Endothelial cell of umbilical vein (primary cell): ENCODE results near the gene PRR19. TPM values are rescaled to one million over a fixed set of nuclear protein-coding genes. Genes with fewer than 3 reads are reported as not detected.

ENCODE experiments used
- BruUV-seq: library from RNA; stranded (reverse); fragments of 400-500 nt; replicated peaks from 2 replicates; lab custom pipeline; 2021; lab: Mats Ljungman, UMichigan
- CTCF ChIA-PET: fragments of 300-600, 350-600 bp; sonication (Branson Sonifier 250); formaldehyde crosslinking; loops from one replicate; lab custom pipeline; 2021; ENCODE audit warnings: antibody characterized with exemption, inconsistent platforms; lab: Charles Lee
- POLR2A ChIA-PET: fragments of 300-600, 350-600 bp; sonication (Branson Sonifier 250); formaldehyde crosslinking; loops from one replicate; lab custom pipeline; 2021; ENCODE audit warnings: antibody characterized with exemption, inconsistent platforms; lab: Charles Lee
- DNase-seq: peaks from one replicate; pipeline ENCODE4 v3.0.0-alpha.2; 2011; ENCODE audit warnings: low read depth, low spot score
- FAIRE-seq: peaks from 2 replicates; lab custom pipeline; 2011; peaks lifted over from hg19 to GRCh38; lab: Jason Lieb, UNC
- H2AFZ ChIP-seq: 2 replicates; pipeline ENCODE4 v1.6.0; 2012; ENCODE audit warnings: low read depth, low read length, control low read depth, inconsistent platforms
- H3K27ac ChIP-seq: 2 replicates; pipeline ENCODE4 v1.5.1; 2011; ENCODE audit warnings: low read depth, mild to moderate bottlenecking, control low read depth, low read length, moderate library complexity; ENCODE audit not compliant: insufficient read depth
- H3K27me3 ChIP-seq, 2 experiments: 2 replicates each; pipeline versions ENCODE4 v1.6.0 to v1.6.1; 2011; ENCODE audit warnings: low read length in 2 of 2, mixed read lengths in 1 of 2; ENCODE audit not compliant: control insufficient read depth in 2 of 2, insufficient read depth in 2 of 2
- H3K36me3 ChIP-seq, 2 experiments: 2 replicates in 1 of 2; 3 replicates in 1 of 2; pipeline ENCODE4 v1.5.1; 2011; ENCODE audit warnings: low read length in 2 of 2, mild to moderate bottlenecking in 1 of 2, moderate library complexity in 1 of 2; ENCODE audit not compliant: control insufficient read depth in 2 of 2, insufficient read depth in 2 of 2; ENCODE audit errors: extremely low read depth in 1 of 2
- H3K4me1 ChIP-seq: 3 replicates; pipeline ENCODE4 v1.5.1; 2011; ENCODE audit warnings: mild to moderate bottlenecking, low read length; ENCODE audit not compliant: control insufficient read depth, insufficient read depth; ENCODE audit errors: extremely low read depth
- H3K4me2 ChIP-seq: 2 replicates; pipeline ENCODE4 v1.6.1; 2011; ENCODE audit warnings: low read length, control low read depth, mixed read lengths; ENCODE audit not compliant: insufficient read depth
- H3K4me3 ChIP-seq, 3 experiments: fragments of 200-600 bp in 1 of 3; sonication (generic), shearing (Covaris generic) in 1 of 3; replicated peaks in 1 of 3; 2 replicates each; pipeline ENCODE4 v1.5.1; 2011 to 2016; ENCODE audit warnings: control low read depth in 3 of 3, low read length in 3 of 3, mild to moderate bottlenecking in 2 of 3, inconsistent platforms in 1 of 3, low read depth in 1 of 3, moderate library complexity in 1 of 3; ENCODE audit not compliant: insufficient read depth in 1 of 3
- H3K79me2 ChIP-seq: 2 replicates; pipeline ENCODE4 v1.6.0; 2012; ENCODE audit warnings: low read length, inconsistent platforms; ENCODE audit not compliant: control insufficient read depth, insufficient read depth
- H3K9ac ChIP-seq: replicated peaks from 2 replicates; pipeline ENCODE3; 2011; ENCODE audit warnings: low read length, control low read depth; ENCODE audit not compliant: insufficient read depth; ENCODE audit errors: extremely low read depth
- H3K9me1 ChIP-seq: replicated peaks from 3 replicates; pipeline ENCODE4 v1.6.0; 2011; ENCODE audit warnings: mild to moderate bottlenecking, low read length; ENCODE audit not compliant: control insufficient read depth, insufficient read depth; ENCODE audit errors: extremely low read depth
- H3K9me3 ChIP-seq: replicated peaks from 2 replicates; pipeline ENCODE4 v1.5.1; 2012; ENCODE audit warnings: low read length, inconsistent platforms; ENCODE audit not compliant: control insufficient read depth, insufficient read depth
- H4K20me1 ChIP-seq: replicated peaks from 2 replicates; pipeline ENCODE3; 2011; ENCODE audit warnings: mild to moderate bottlenecking, low read length; ENCODE audit not compliant: control insufficient read depth, insufficient read depth; ENCODE audit errors: extremely low read depth
- EZH2 ChIP-seq: IDR thresholded peaks from 2 replicates; pipeline ENCODE4 v1.6.1; 2012; ENCODE audit warnings: borderline replicate concordance, low read depth, mild to moderate bottlenecking, moderate library complexity, low read length, inconsistent platforms; ENCODE audit not compliant: severe bottlenecking
- FOS ChIP-seq: IDR thresholded peaks from 2 replicates; pipeline ENCODE4 v1.6.1; 2011; ENCODE audit warnings: mild to moderate bottlenecking, low read length, moderate library complexity, borderline replicate concordance; ENCODE audit not compliant: insufficient read depth
- GATA2 ChIP-seq: IDR thresholded peaks from 2 replicates; pipeline ENCODE4 v1.7.0; 2011; ENCODE audit warnings: low read depth, mild to moderate bottlenecking, moderate library complexity, mixed read lengths, low read length; ENCODE audit not compliant: insufficient read length, insufficient read depth
- JUN ChIP-seq: IDR thresholded peaks from 2 replicates; pipeline ENCODE4 v1.6.1; 2011; ENCODE audit warnings: borderline replicate concordance, low read depth; ENCODE audit not compliant: insufficient read length, insufficient read depth
- MYC ChIP-seq: IDR thresholded peaks from one replicate; pipeline ENCODE4 v1.6.1; 2011; ENCODE audit warnings: mild to moderate bottlenecking, low read depth, low read length
- POLR2A ChIP-seq: IDR thresholded peaks from 2 replicates; pipeline ENCODE4 v1.6.1; 2012; ENCODE audit warnings: low read depth, mild to moderate bottlenecking, control low read depth, low read length
- POLR2AphosphoS5 ChIP-seq: IDR thresholded peaks from 2 replicates; pipeline ENCODE4 v1.6.1; 2012; ENCODE audit warnings: low read depth, mild to moderate bottlenecking, control low read depth, low read length, moderate library complexity; ENCODE audit not compliant: insufficient read depth
- dilution Hi-C: fragments of 300-500 bp; cut with MboI; formaldehyde crosslinking; loops from one replicate; pipeline ENCODE4 v1.15.0; 2019; ENCODE audit warnings: low sequenced_read_pairs; ENCODE audit not compliant: extremely low pct_ligation_motif_present
- intact Hi-C: fragments of 100-400 bp; cut with micrococcal nuclease; formaldehyde crosslinking; loops from one replicate; pipeline ENCODE4 v1.10.0; 2022
- polyA plus RNA-seq, 4 experiments: library from polyadenylated mRNA; depleted of rRNA in 3 of 4; stranded (reverse) in 3 of 4; unstranded in 1 of 4; fragments of >200 nt; gene quantifications; 2 replicates each; pipeline versions ENCODE4 v1.2.1 to v1.2.3, GENCODE V29; 2011 to 2012; ENCODE audit warnings: missing spikeins in 1 of 4
- total RNA-seq: library from RNA; stranded (reverse); gene quantifications from 2 replicates; pipeline ENCODE4 v1.2.3, GENCODE V29; 2021
- TF ChIP-seq, protein P1 (sequence below): IDR thresholded peaks from 2 replicates; pipeline ENCODE4 v1.6.1; 2011; ENCODE audit not compliant: insufficient read depth, insufficient read length
- TF ChIP-seq, protein P2 (sequence below), 2 donors: IDR thresholded peaks; 1 replicate in 1 of 2; 2 replicates in 1 of 2; pipeline ENCODE4 v1.5.1; 2011; ENCODE audit warnings: low read length in 2 of 2, mild to moderate bottlenecking in 2 of 2, moderate library complexity in 2 of 2, control low read depth in 1 of 2, inconsistent platforms in 1 of 2, low read depth in 1 of 2; ENCODE audit not compliant: insufficient read depth in 1 of 2; ENCODE audit errors: extremely low read depth in 1 of 2

PRR19 gene
- total and polyA plus RNA-seq, 2 donors (not counting 3 experiments of a cell fraction or from before 2014, with no cell fraction given) = 1.0 to 1.4 TPM

DNA sequence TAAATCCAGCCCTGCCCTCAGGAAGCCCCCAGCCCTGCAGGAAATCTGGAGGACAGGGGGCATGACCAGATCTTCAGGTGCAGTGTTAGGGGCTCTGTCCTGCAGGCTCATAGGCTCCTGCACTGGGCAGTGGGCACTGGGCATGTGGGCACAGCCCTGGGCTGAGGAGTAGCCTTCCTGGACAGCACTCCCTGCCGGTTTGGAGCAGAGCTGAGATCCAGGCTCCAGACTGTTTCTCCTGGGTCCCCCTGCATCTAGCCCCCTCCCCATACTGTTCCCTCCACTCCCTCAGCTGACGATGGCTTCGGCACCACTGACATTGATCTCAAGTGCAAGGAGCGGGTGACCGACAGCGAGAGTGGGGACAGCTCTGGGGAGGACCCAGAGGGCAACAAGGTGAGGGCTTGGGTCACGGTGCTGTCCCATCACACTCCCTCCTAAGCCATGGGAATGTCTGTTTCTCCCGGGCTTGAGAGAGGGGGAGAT lies 12.3 kb upstream of the PRR19 start:
- FAIRE-seq = no peak

More for the DNA sequence above, 12.3 kb upstream of the PRR19 start:
- no peak overlapping the region for H3K4me2 ChIP-seq
- ChIA-PET CTCF (interaction anchor here (1.3 kb wide), 1 partner anchor 46 kb away, joined by 3 read pairs; no protein-coding TSS in a partner anchor), POLR2A (no interaction called here)
- TF ChIP-seq GATA2 = no peak
- no peak for TF ChIP-seq POLR2AphosphoS5
- TF ChIP-seq, protein P1, sequence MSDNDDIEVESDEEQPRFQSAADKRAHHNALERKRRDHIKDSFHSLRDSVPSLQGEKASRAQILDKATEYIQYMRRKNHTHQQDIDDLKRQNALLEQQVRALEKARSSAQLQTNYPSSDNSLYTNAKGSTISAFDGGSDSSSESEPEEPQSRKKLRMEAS = no peak
- TF ChIP-seq POLR2A = no peak
- no peak for TF ChIP-seq JUN
- no peak for TF ChIP-seq MYC
- TF ChIP-seq EZH2 = no peak
- TF ChIP-seq, protein P2, sequence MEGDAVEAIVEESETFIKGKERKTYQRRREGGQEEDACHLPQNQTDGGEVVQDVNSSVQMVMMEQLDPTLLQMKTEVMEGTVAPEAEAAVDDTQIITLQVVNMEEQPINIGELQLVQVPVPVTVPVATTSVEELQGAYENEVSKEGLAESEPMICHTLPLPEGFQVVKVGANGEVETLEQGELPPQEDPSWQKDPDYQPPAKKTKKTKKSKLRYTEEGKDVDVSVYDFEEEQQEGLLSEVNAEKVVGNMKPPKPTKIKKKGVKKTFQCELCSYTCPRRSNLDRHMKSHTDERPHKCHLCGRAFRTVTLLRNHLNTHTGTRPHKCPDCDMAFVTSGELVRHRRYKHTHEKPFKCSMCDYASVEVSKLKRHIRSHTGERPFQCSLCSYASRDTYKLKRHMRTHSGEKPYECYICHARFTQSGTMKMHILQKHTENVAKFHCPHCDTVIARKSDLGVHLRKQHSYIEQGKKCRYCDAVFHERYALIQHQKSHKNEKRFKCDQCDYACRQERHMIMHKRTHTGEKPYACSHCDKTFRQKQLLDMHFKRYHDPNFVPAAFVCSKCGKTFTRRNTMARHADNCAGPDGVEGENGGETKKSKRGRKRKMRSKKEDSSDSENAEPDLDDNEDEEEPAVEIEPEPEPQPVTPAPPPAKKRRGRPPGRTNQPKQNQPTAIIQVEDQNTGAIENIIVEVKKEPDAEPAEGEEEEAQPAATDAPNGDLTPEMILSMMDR (IDR thresholded peaks at IDR 0.05; ENCODE audit: extremely low read depth in 1 of 2, insufficient read depth in 1 of 2, low read depth in 1 of 2, low read length in 2 of 2) = no peak
- TF ChIP-seq FOS = no peak
- no peak for DNase-seq
- BruUV-seq = no TSS peak
- no peak overlapping the region for H3K27ac ChIP-seq
- H3K9ac ChIP-seq = no peak overlapping the region
- H2AFZ ChIP-seq = no peak overlapping the region
- no peak overlapping the region for H3K4me3 ChIP-seq
- dilution Hi-C loops = no loop called here
- H3K27me3 ChIP-seq = no peaks in the 10 kb centered on the region
- H3K79me2 ChIP-seq = peaks cover 15% of the 10 kb centered on the region
- intact Hi-C loops = no loop called here
- no peaks in the 10 kb centered on the region for H4K20me1 ChIP-seq
- H3K9me1 ChIP-seq = no peaks in the 10 kb centered on the region
- no peaks in the 10 kb centered on the region for H3K9me3 ChIP-seq
- peaks cover 17% of the 10 kb centered on the region for H3K4me1 ChIP-seq
- H3K36me3 ChIP-seq = peaks cover 14 to 71% of the 10 kb centered on the region in 2 experiments
